SK-N-SH (cell line): Measurements from ENCODE around the gene OPCML.

Experiments
- CTCF ChIP-seq: fragments of 200-600 bp; sonication (generic); IDR thresholded peaks from 2 replicates; pipeline ENCODE4 v1.6.1; 2017; ENCODE audit warnings: antibody characterized with exemption, mild to moderate bottlenecking, moderate library complexity
- EP300 ChIP-seq, 2 experiments: IDR thresholded peaks; 2 replicates each; pipeline versions ENCODE4 v1.4.0 to v1.6.1; 2012; ENCODE audit warnings: borderline replicate concordance in 1 of 2, low read depth in 1 of 2, low read length in 1 of 2
- EZH2phosphoT487 ChIP-seq: fragments of 200-600 bp; sonication (generic); IDR thresholded peaks from 2 replicates; pipeline ENCODE4 v1.6.1; 2017; ENCODE audit warnings: low read depth, mixed run types, mild to moderate bottlenecking, antibody characterized with exemption, moderate library complexity, borderline replicate concordance
- POLR2AphosphoS5 ChIP-seq: IDR thresholded peaks from 2 replicates; pipeline ENCODE4 v1.6.1; 2012; ENCODE audit warnings: low read depth, low read length
- SIN3A ChIP-seq: IDR thresholded peaks from 2 replicates; pipeline ENCODE4 v1.6.1; 2012; ENCODE audit warnings: low read depth, mild to moderate bottlenecking, low read length, moderate library complexity, borderline replicate concordance
- USF1 ChIP-seq: IDR thresholded peaks from 2 replicates; pipeline ENCODE4 v1.4.0; 2012; ENCODE audit warnings: low read depth, borderline replicate concordance
- TF ChIP-seq, protein P1 (sequence below): IDR thresholded peaks from 2 replicates; pipeline ENCODE4 v1.4.0; 2012; ENCODE audit warnings: low read depth
- TF ChIP-seq, protein P2 (sequence below): IDR thresholded peaks from 2 replicates; pipeline ENCODE4 v1.6.1; 2012; ENCODE audit warnings: mild to moderate bottlenecking, low read depth, low read length, moderate library complexity

- TF ChIP-seq CTCF: no peak
- no peak for TF ChIP-seq POLR2AphosphoS5
- TF ChIP-seq, protein P1, sequence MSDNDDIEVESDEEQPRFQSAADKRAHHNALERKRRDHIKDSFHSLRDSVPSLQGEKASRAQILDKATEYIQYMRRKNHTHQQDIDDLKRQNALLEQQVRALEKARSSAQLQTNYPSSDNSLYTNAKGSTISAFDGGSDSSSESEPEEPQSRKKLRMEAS: no peak
- no peak for TF ChIP-seq SIN3A
- TF ChIP-seq EZH2phosphoT487: no peak
- TF ChIP-seq, protein P2, sequence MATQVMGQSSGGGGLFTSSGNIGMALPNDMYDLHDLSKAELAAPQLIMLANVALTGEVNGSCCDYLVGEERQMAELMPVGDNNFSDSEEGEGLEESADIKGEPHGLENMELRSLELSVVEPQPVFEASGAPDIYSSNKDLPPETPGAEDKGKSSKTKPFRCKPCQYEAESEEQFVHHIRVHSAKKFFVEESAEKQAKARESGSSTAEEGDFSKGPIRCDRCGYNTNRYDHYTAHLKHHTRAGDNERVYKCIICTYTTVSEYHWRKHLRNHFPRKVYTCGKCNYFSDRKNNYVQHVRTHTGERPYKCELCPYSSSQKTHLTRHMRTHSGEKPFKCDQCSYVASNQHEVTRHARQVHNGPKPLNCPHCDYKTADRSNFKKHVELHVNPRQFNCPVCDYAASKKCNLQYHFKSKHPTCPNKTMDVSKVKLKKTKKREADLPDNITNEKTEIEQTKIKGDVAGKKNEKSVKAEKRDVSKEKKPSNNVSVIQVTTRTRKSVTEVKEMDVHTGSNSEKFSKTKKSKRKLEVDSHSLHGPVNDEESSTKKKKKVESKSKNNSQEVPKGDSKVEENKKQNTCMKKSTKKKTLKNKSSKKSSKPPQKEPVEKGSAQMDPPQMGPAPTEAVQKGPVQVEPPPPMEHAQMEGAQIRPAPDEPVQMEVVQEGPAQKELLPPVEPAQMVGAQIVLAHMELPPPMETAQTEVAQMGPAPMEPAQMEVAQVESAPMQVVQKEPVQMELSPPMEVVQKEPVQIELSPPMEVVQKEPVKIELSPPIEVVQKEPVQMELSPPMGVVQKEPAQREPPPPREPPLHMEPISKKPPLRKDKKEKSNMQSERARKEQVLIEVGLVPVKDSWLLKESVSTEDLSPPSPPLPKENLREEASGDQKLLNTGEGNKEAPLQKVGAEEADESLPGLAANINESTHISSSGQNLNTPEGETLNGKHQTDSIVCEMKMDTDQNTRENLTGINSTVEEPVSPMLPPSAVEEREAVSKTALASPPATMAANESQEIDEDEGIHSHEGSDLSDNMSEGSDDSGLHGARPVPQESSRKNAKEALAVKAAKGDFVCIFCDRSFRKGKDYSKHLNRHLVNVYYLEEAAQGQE: no peak
- TF ChIP-seq USF1: no peak
- TF ChIP-seq EP300 (IDR thresholded peaks at IDR 0.05; ENCODE audit: borderline replicate concordance in 1 of 2, low read depth in 1 of 2, low read length in 1 of 2): no peak
Measured at GRCh38 chr11:133137270-133137669, 395.0 kb downstream of the OPCML start.
